ENCODE measurements around the gene ITGA6.
A peak's percentile ranks its signal among the peaks of the same experiment; 100 is the strongest.

The ITGA6 gene

GRCh38 chr2:172481507-172482262 is 54.3 kb downstream of the ITGA6 start:
- ATAC-seq: no peak
- TF ChIP-seq ZNF70 (CRISPR knock-in tag; IDR thresholded peaks at IDR 0.05) (no peak), ZNF565 (CRISPR knock-in tag; conservative IDR thresholded peaks at IDR 0.05; ENCODE audit: low read depth) (no peak), SNAI2 (CRISPR knock-in tag; IDR thresholded peaks at IDR 0.05) (no peak), ISL1 (CRISPR knock-in tag; IDR thresholded peaks at IDR 0.05) (no peak)

DNA sequence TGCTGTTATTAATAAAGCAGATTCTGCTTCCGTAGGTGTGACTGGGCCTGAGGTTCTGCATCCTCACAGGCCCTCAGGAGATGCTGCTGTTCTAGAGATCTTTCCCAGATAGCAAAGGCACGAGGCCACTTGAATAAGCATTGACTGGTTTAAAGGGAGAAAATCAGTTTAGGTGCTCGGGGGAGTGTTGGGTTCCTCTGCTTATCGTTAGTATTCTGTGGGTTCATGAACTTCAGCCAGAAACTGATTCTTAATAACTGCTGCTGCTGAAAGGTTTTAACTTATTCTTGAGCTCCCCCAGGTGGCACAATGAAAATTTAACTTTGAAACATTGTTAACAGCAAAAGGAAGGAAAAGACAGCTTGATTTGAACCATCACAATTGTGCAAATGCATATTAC is 56.9 kb downstream of the ITGA6 start:
- peak; percentile 74 for ATAC-seq
- TF ChIP-seq TOX (CRISPR knock-in tag; IDR thresholded peaks at IDR 0.05; ENCODE audit: borderline replicate concordance) (no peak), SNAI2 (CRISPR knock-in tag; IDR thresholded peaks at IDR 0.05) (no peak), GLIS3 (CRISPR knock-in tag; IDR thresholded peaks at IDR 0.05) (no peak)

GRCh38 chr2:172484706-172485105 is 57.3 kb downstream of the ITGA6 start:
- ATAC-seq: no peak
- TF ChIP-seq GLIS3 (CRISPR knock-in tag; IDR thresholded peaks at IDR 0.05) (no peak), ZFP30 (CRISPR knock-in tag; IDR thresholded peaks at IDR 0.05) (no peak), CREB5 (CRISPR knock-in tag; IDR thresholded peaks at IDR 0.05; ENCODE audit: low read depth) (no peak), TCF4 (CRISPR knock-in tag; IDR thresholded peaks at IDR 0.05; ENCODE audit: borderline replicate concordance) (no peak), ESRRG (CRISPR knock-in tag; IDR thresholded peaks at IDR 0.05) (no peak), BACH2 (CRISPR knock-in tag; IDR thresholded peaks at IDR 0.05; ENCODE audit: borderline replicate concordance) (no peak)
- TF ChIP-seq, protein P1, sequence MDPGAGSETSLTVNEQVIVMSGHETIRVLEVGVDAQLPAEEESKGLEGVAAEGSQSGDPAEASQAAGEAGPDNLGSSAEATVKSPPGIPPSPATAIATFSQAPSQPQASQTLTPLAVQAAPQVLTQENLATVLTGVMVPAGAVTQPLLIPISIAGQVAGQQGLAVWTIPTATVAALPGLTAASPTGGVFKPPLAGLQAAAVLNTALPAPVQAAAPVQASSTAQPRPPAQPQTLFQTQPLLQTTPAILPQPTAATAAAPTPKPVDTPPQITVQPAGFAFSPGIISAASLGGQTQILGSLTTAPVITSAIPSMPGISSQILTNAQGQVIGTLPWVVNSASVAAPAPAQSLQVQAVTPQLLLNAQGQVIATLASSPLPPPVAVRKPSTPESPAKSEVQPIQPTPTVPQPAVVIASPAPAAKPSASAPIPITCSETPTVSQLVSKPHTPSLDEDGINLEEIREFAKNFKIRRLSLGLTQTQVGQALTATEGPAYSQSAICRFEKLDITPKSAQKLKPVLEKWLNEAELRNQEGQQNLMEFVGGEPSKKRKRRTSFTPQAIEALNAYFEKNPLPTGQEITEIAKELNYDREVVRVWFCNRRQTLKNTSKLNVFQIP (CRISPR knock-in tag; IDR thresholded peaks at IDR 0.05; ENCODE audit: borderline replicate concordance, low read depth): no peak

DNA sequence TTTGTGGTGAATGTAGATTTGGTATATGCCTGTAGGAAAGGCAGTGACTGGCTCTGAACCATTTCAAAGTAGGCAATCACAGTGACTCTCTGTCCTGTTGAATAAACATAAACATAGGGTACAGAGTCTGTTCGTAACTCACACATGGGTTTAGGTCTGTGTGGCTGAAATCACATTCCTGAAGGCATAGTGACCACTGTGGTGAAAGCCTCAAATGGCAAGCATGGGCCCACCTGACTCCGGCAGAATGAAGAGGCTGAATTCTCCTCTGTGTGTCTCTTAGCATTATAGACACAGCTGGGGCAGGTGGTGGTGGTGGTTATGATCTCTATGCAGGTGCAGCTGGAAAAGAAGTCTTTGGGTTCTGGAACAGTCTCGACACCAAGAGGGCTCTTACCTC is 61.2 kb downstream of the ITGA6 start:
- TF ChIP-seq GLIS3 (CRISPR knock-in tag; IDR thresholded peaks at IDR 0.05) (no peak), ISL1 (CRISPR knock-in tag; IDR thresholded peaks at IDR 0.05) (no peak), ZC3H10 (CRISPR knock-in tag; IDR thresholded peaks at IDR 0.05) (no peak), SNAI2 (CRISPR knock-in tag; IDR thresholded peaks at IDR 0.05) (no peak), ZFP3 (CRISPR knock-in tag; IDR thresholded peaks at IDR 0.05) (no peak), ZNF8 (CRISPR knock-in tag; IDR thresholded peaks at IDR 0.05) (no peak), CSDC2 (CRISPR knock-in tag; IDR thresholded peaks at IDR 0.05) (no peak), TOX (CRISPR knock-in tag; IDR thresholded peaks at IDR 0.05; ENCODE audit: borderline replicate concordance) (no peak), ZNF565 (CRISPR knock-in tag; conservative IDR thresholded peaks at IDR 0.05; ENCODE audit: low read depth) (no peak)
- TF ChIP-seq, protein P1 (CRISPR knock-in tag; IDR thresholded peaks at IDR 0.05; ENCODE audit: borderline replicate concordance, low read depth): no peak
- ATAC-seq: no peak

GRCh38 chr2:172489681-172490080 is 62.3 kb downstream of the ITGA6 start:
- no peak for TF ChIP-seq ARNTL (CRISPR knock-in tag; IDR thresholded peaks at IDR 0.05; ENCODE audit: borderline replicate concordance, low read depth)
- TF ChIP-seq OSR1 (CRISPR knock-in tag; IDR thresholded peaks at IDR 0.05): no peak
- no peak for TF ChIP-seq RARB (CRISPR knock-in tag; IDR thresholded peaks at IDR 0.05)
- no peak for TF ChIP-seq BACH2 (CRISPR knock-in tag; IDR thresholded peaks at IDR 0.05; ENCODE audit: borderline replicate concordance)
- no peak for TF ChIP-seq ZC3H10 (CRISPR knock-in tag; IDR thresholded peaks at IDR 0.05)
- TF ChIP-seq ESRRG (CRISPR knock-in tag; IDR thresholded peaks at IDR 0.05): no peak
- no peak for TF ChIP-seq CSDC2 (CRISPR knock-in tag; IDR thresholded peaks at IDR 0.05)
- no peak for TF ChIP-seq ZNF70 (CRISPR knock-in tag; IDR thresholded peaks at IDR 0.05)
- no peak for TF ChIP-seq ZFP3 (CRISPR knock-in tag; IDR thresholded peaks at IDR 0.05)
- no peak for TF ChIP-seq CSRNP3 (CRISPR knock-in tag; IDR thresholded peaks at IDR 0.05)
- no peak for TF ChIP-seq TOX (CRISPR knock-in tag; IDR thresholded peaks at IDR 0.05; ENCODE audit: borderline replicate concordance)
- no peak for ATAC-seq
